AML-193 (cell line): ENCODE data around the gene FNBP1.
A peak's percentile ranks its signal among the peaks of the same experiment; 100 is the strongest.

Experiments used
- DNase-seq, 2 experiments: peaks; one replicate each; lab custom pipeline; 2025; lab: John Stamatoyannopoulos, UW

Gene FNBP1

GRCh38 chr9:130045725-130046450 lies 2.9 kb upstream of the FNBP1 start:
- peak in 1 of 2 experiments; percentile 18 for DNase-seq

GRCh38 chr9:130043654-130044623 lies 950 bp upstream of the FNBP1 start:
- DNase-seq, result no peak

GRCh38 chr9:130042406-130042884 lies 544 bp downstream of the FNBP1 start:
- DNase-seq, result no peak

- no peak for DNase-seq
These were observed 1.2 kb downstream of the FNBP1 start for GRCh38 chr9:130041648-130042405.

GRCh38 chr9:130040984-130041647 lies 1.9 kb downstream of the FNBP1 start:
- no peak for DNase-seq

GRCh38 chr9:130039528-130040147 lies 3.4 kb downstream of the FNBP1 start:
- no peak for DNase-seq

GRCh38 chr9:130036099-130036498 lies 6.9 kb downstream of the FNBP1 start:
- no peak for DNase-seq

GRCh38 chr9:130034570-130034969 lies 8.4 kb downstream of the FNBP1 start:
- no peak for DNase-seq

GRCh38 chr9:130030651-130031127 lies 12.3 kb downstream of the FNBP1 start:
- DNase-seq, result no peak

- no peak for DNase-seq
These were observed 13.6 kb downstream of the FNBP1 start for GRCh38 chr9:130029223-130029973.

- no peak for DNase-seq
These were observed 14.3 kb downstream of the FNBP1 start for GRCh38 chr9:130028493-130029222.

- no peak for DNase-seq
These were observed 15.2 kb downstream of the FNBP1 start for GRCh38 chr9:130027533-130028365.

GRCh38 chr9:130026583-130027340 lies 16.2 kb downstream of the FNBP1 start:
- no peak for DNase-seq

- no peak for DNase-seq
These were observed 18.4 kb downstream of the FNBP1 start for GRCh38 chr9:130024597-130024994.

GRCh38 chr9:130023994-130024596 lies 18.9 kb downstream of the FNBP1 start:
- no peak for DNase-seq

- no peak for DNase-seq
These were observed 19.7 kb downstream of the FNBP1 start for GRCh38 chr9:130023144-130023787.
